Measurements from ENCODE around the gene MED16.

DNA sequence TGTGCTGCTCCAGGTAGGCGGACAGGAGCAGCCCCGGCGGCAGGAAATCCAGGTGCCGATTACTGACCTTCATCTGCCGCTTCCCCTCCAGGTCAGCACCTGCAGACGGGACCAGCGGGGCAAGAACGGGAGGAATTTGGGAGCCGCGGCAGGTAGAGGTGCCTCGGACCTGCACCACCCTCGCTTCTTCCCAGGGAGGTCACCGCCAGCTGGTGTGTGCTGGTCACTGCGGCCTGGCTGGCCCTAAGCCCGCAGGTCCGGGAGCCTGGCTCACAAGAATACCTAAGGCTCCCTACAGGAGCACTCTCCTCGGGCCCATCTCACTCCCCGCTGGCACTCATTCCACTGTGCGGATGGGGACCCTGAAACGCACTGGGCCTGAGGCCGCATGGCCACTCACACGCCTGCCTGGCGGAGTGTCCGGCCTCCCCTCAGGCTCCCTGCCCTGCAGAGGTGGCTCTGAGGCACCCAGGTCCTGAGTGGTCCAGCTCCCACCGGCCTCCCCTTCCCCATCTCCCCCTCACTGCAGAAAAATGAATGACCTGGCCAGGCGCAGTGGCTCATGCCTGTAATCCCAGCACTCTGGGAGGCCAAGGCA is 4.6 kb upstream of the MED16 start:
- TF ChIP-seq, protein P1, sequence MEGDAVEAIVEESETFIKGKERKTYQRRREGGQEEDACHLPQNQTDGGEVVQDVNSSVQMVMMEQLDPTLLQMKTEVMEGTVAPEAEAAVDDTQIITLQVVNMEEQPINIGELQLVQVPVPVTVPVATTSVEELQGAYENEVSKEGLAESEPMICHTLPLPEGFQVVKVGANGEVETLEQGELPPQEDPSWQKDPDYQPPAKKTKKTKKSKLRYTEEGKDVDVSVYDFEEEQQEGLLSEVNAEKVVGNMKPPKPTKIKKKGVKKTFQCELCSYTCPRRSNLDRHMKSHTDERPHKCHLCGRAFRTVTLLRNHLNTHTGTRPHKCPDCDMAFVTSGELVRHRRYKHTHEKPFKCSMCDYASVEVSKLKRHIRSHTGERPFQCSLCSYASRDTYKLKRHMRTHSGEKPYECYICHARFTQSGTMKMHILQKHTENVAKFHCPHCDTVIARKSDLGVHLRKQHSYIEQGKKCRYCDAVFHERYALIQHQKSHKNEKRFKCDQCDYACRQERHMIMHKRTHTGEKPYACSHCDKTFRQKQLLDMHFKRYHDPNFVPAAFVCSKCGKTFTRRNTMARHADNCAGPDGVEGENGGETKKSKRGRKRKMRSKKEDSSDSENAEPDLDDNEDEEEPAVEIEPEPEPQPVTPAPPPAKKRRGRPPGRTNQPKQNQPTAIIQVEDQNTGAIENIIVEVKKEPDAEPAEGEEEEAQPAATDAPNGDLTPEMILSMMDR (IDR thresholded peaks at IDR 0.05 in 2 of 3, conservative IDR thresholded peaks at IDR 0.05 in 1 of 3; ENCODE audit: control insufficient read depth in 2 of 3, extremely low read depth in 1 of 3, insufficient read depth in 1 of 3, low read depth in 3 of 3, low read length in 3 of 3): no peak
- no peak for TF ChIP-seq POLR2AphosphoS2 (IDR thresholded peaks at IDR 0.05; ENCODE audit: low read depth, low read length)
- TF ChIP-seq SP1 (IDR thresholded peaks at IDR 0.05; ENCODE audit: low read depth, low read length): no peak
- no peak for TF ChIP-seq MXI1 (IDR thresholded peaks at IDR 0.05; ENCODE audit: low read depth, low read length)
- no peak for TF ChIP-seq RFX5 (IDR thresholded peaks at IDR 0.05; ENCODE audit: low read depth, low read length)
- TF ChIP-seq SIX5 (IDR thresholded peaks at IDR 0.05; ENCODE audit: low read depth, low read length, severe bottlenecking): no peak
- TF ChIP-seq SIN3A (IDR thresholded peaks at IDR 0.05; ENCODE audit: low read depth, low read length): no peak
- TF ChIP-seq HDAC2 (IDR thresholded peaks at IDR 0.05): no peak
- TF ChIP-seq ZBTB33 (IDR thresholded peaks at IDR 0.05): no peak
- TF ChIP-seq CHD1 (IDR thresholded peaks at IDR 0.05; ENCODE audit: low read depth, low read length): no peak
